Measurements from ENCODE around the gene CAMTA1.
"Not testable (repeated sequence)": the region's sequence is repeated elsewhere in the genome, so short reads cannot be mapped to it uniquely, and the experiment has no call there.

CAMTA1 gene

GRCh38 chr1:6904476-6905170, 119.4 kb downstream of the CAMTA1 start:
- no peak for DNase-seq

GRCh38 chr1:6905331-6905730, 120.1 kb downstream of the CAMTA1 start:
- DNase-seq = no peak

- DNase-seq = no peak
Observed at GRCh38 chr1:6905790-6906189, 120.5 kb downstream of the CAMTA1 start.

DNA sequence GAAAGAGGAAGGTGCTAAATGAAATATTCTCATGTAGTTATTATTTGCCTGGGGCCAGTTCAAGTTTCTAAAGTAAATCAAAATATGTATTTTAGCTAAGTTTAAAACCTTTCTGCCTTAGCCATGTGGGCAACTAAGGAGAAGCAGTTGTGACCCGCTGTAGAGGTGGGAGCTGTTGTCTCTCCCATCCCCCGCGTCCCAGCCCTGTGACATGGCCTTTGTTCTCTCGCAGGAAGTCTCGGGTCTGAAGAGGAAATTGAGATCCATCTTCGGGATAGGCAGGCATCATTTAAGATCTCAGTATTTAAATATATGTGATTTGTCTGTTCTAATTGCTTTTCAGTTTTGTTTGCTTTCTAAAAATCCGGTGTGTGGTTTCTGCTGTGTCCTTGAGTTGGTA, 121.5 kb downstream of the CAMTA1 start:
- DNase-seq = no peak

DNA sequence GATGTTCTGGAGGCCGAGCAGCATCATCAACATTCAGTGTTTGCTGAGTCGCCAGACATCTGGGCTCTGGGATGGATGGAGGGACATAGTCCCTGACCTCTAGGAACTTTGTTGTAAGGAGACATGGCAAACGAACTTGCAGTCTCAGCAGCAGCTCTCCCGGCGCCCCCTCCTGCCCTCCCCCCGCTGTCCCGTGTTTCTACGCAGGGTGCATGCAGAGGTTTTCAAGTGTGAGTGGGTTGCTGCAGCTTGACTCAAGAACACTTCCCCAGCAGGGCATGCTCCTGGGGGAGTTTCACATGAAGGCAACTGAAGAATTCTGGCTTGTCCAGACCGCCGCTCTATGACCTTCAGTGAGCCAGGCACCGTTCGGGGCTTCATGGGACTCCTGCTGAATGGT, 121.9 kb downstream of the CAMTA1 start:
- peak in 4 of 56 donors; percentile 13 to 31 (median 28) for DNase-seq

- DNase-seq = no peak
Observed at GRCh38 chr1:6907676-6908434, 122.6 kb downstream of the CAMTA1 start.

- no peak for DNase-seq
Observed at GRCh38 chr1:6909401-6909800, 124.1 kb downstream of the CAMTA1 start.

DNA sequence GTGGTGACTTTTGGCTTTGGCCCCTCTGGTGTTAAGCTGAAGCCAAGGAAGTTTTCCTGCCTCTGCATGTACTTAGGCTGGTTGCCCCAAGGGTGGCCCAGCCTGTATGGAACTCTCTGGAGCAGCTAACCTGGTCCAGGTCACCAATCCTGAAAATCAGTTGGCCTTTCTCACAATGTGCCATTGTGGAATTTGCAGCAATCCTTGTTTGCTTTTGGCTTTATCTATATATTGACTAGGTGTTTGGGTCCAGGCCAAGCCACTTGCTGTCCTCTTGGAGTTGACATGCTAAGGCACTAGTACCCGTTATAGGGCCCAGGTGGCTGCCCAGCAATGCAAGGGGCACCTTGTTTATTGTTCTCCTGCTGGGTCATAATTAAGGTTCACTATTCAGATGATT, 124.6 kb downstream of the CAMTA1 start:
- DNase-seq = no peak

- DNase-seq = no peak
Observed at GRCh38 chr1:6911021-6911941, 126.0 kb downstream of the CAMTA1 start.

DNA sequence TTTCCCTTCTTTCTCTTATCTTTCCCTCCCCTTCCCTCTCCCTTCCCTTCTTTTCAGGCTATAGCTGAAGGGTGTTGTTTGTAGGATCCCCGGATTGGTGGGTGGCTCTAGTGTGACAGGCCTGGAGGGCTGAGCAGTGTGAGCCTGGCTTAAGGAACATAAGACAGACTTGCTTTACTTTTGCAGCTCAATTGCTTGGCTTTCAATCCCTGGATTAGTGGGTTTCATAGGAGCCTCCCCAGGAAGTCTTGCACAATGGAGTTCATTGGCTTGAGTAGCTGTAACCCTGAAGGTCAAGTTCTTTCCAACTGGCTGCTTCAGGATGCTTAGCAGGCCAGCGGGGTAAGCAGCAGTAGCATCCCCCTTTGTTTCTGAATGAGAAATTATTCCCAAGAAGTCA, 126.7 kb downstream of the CAMTA1 start:
- DNase-seq = no peak

- DNase-seq = peak in 13 of 56 donors; percentile 7 to 44 (median 26)
Observed at GRCh38 chr1:6912518-6912917, 127.3 kb downstream of the CAMTA1 start.

- DNase-seq = no peak
Observed at GRCh38 chr1:6913086-6913485, 127.8 kb downstream of the CAMTA1 start.

DNA sequence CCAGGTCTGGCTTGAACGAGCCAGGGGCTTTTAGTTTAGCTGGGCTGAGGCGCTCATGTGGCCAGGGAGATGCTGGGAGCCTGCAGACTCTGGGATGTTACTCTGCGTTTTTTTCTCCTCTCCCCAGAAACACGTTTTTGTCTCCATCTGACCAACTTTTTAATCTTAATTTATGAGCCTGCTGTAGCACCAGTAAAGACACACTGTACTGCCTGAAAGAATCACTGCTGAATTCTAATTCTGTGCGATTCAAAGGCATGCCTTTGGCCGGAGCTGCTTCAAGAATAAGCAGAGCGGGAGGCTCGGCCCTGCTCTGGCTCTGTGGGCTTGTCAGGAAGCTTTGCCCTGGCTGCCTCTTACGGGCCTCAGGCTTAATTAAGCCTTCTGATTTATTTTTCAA, 129.5 kb downstream of the CAMTA1 start:
- peak in 25 of 56 donors; percentile 4 to 85 (median 37) for DNase-seq

GRCh38 chr1:6915999-6916565, 130.8 kb downstream of the CAMTA1 start:
- no peak for DNase-seq

DNA sequence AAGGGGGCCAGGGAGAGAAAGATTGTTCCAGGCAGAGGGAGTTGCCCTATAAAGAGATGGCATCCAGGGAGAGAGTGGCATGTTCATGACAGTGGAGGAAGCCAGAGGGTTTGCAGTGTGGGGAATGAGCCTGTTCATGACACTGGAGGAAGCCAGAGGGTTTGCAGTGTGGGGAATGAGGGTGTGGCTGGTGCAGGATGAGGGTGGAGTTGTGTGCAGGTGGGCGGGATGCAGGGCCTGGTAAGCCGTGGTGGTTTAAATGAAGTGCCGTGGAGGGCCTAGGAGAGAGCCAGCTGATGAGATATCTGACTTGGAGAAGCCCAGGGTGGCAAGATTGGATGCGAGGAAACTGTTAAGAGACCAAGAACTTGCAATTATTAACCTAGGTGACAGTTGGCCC, 131.8 kb downstream of the CAMTA1 start:
- no peak for DNase-seq

DNA sequence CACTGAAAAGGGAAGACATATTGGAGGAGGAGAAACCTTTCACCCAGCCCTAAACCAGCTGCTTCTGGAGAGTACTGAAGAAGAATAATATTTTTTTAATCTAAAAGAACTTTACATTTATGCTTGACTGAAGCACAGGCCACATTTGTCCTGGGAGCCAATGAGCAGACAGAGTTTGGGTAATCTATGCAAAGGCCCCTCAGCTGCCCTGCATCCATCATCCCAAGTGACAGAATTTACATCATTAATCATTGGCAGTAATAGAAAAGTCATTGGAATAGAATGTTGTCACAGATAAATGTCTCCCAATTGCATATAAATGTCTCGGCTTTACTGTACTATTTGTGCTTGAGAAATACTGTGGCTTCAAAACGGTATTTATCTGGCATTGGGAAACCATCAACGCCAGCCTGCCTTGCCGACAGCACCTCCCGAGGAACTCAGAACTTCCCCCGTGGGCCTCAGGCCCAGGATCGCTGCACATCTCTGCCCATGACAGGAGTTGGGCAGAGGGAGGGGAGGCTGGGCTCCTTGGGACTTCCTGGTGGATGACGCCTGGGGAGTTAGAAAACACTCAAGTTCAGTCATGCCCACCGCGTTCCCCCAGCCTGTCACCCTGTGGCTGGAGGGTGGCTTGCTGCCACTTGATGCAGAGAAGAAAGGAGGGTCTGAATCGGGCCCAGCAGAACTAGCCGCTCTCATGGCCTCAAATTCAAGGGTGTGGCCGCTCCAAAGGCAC, 133.1 kb downstream of the CAMTA1 start:
- peak in 7 of 56 donors; percentile 13 to 45 (median 23) for DNase-seq

DNA sequence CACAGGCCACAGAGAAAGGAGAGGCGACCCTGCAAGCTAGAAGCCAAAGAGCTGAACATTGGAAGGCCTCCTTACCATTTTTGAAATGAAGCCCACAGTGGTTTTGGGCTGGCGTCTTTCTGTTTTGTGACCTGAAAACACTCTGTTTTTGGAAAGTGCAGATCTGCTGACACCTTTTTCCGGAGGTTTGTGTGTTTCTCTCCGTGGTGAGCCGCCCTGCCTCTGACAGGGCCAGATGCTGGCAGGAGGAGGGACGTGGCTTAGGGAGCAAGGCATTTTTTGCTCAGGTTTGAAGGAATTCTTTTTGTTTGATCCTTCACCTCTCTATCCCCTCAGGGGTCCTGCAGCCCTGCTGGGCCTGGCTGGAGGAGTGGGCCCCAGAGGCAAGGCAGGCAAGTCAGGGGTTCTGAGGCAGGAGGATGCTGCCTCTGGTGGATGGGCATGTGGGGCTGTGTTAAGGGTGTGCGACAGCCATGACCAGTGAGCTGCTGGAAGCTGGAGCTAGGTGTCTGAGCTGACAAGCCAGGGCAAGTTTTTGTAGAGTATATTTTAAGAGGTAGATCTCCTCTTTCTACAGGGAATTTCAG, 133.8 kb downstream of the CAMTA1 start:
- no peak for DNase-seq

DNA sequence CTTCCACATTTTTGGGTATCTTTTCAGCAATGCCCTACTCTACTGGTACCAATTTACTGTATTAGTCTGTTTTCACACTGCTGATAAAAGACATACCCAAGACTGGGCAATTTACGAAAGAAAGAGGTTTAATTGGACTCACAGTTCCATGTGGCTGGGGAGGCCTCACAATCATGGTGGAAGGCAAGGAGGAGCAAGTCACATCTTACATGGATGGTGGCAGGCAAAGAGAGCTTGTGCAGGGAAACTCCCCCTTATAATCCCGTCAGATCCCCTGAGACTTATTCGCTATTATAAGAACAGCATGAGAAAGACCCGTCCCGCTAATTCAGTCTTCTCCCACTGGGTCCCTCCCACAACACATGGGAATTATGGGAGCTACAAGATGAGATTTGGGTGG, 136.3 kb downstream of the CAMTA1 start:
- not testable (repeated sequence) for DNase-seq

DNA sequence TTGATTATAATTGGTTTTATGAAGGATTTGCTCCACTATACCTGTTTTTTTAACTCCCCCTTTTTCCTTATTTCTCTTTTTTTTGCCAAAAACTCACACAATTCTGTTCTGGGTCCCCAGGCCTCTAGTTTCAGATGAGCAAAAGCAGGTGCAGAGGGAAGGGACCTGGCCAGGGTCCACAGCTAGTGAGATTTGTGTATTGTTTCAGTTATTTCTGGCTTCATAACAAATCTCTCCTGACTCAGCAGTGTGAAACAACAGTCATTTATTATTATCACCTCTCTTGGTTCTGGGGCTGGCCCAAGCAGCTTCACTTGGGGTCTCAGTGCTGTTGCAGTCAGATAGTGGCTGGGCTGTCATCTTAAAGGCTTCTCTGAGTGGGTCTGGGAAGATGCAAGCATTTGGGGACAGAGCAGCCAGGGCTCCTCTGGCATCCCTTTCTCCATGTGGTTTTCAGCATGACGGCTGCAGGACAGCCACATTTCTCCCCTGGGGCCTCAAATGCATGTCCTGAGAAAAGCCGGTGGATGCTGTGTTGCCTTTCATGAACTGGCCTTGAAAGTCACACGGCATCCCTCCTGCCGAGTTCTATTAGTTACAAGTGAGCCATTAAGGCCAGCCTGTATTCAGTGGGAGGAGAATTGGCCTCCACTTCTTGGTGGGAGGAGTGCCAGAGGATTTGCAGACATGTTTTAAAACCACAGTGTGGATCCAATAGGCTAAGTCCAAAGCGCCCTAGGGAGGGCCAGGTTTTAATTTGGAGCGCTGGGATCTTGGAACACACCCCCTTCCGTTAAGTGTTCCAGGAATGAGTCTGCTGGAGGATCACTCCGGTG, 137.1 kb downstream of the CAMTA1 start:
- DNase-seq = peak in 28 of 56 donors; percentile 4 to 72 (median 32)

Data from nucleus accumbens (tissue), 56 donors.